Panc1 (cell line): ENCODE measurements around the gene TSKS. TPM values are rescaled to one million over a fixed set of nuclear protein-coding genes. Genes with fewer than 3 reads are reported as not detected.
A peak's percentile ranks its signal among the peaks of the same experiment; 100 is the strongest.

Experiments
- ATAC-seq: fragments of 200-7000 bp; cut with Tn5 transposase; 2 replicates; pipeline ENCODE4 v1.9.1; 2020; ENCODE audit warnings: mild to moderate bottlenecking, moderate library complexity
- BruUV-seq: library from RNA; stranded (reverse); fragments of 400-500 nt; replicated peaks from 2 replicates; lab custom pipeline; 2021; lab: Mats Ljungman, UMichigan
- CTCF ChIA-PET: fragments of 300-600 bp; sonication (Branson Sonifier 250); formaldehyde crosslinking; loops from one replicate; lab custom pipeline; 2022; ENCODE audit warnings: antibody characterized with exemption; lab: Charles Lee
- POLR2A ChIA-PET: fragments of 300-600 bp; sonication (Branson Sonifier 250); formaldehyde crosslinking; loops from one replicate; lab custom pipeline; 2022; ENCODE audit warnings: antibody characterized with exemption; lab: Charles Lee
- DNase-seq: peaks from one replicate; pipeline ENCODE4 v3.0.0-alpha.2; 2010; ENCODE audit warnings: low read depth, low spot score
- H3K27ac ChIP-seq: 2 replicates; pipeline ENCODE4 v1.5.1; 2011; ENCODE audit warnings: mild to moderate bottlenecking, low read length, inconsistent platforms
- H3K27me3 ChIP-seq: fragments of 200-500 bp; sonication (Bioruptor generic); 2 replicates; pipeline ENCODE4 v1.6.0; 2014; ENCODE audit warnings: low read length, inconsistent platforms; ENCODE audit not compliant: control insufficient read depth, insufficient read depth
- H3K36me3 ChIP-seq: fragments of 200-500 bp; sonication (Bioruptor generic); 2 replicates; pipeline ENCODE4 v1.5.1; 2014; ENCODE audit warnings: inconsistent platforms, mild to moderate bottlenecking, low read length, moderate library complexity; ENCODE audit not compliant: control insufficient read depth, insufficient read depth
- H3K4me1 ChIP-seq: 2 replicates; pipeline ENCODE4 v1.5.1; 2011; ENCODE audit warnings: inconsistent platforms, mild to moderate bottlenecking, low read length, moderate library complexity; ENCODE audit not compliant: control insufficient read depth, insufficient read depth
- H3K4me3 ChIP-seq, 2 experiments: 2 replicates each; pipeline ENCODE4 v1.5.1; 2011 to 2012; ENCODE audit warnings: low read depth in 2 of 2, low read length in 2 of 2, mild to moderate bottlenecking in 2 of 2, inconsistent platforms in 1 of 2, moderate library complexity in 1 of 2
- H3K9me3 ChIP-seq: fragments of 200-500 bp; sonication (Bioruptor generic); 2 replicates; pipeline ENCODE4 v1.5.1; 2014; ENCODE audit warnings: low read depth, mild to moderate bottlenecking, inconsistent platforms, low read length, moderate library complexity; ENCODE audit not compliant: control insufficient read depth, insufficient read depth
- POLR2AphosphoS5 ChIP-seq: IDR thresholded peaks from 2 replicates; pipeline ENCODE4 v1.6.1; 2012; ENCODE audit warnings: mild to moderate bottlenecking, low read depth, low read length, moderate library complexity
- SIN3A ChIP-seq: IDR thresholded peaks from 2 replicates; pipeline ENCODE4 v1.6.1; 2012; ENCODE audit warnings: low read depth, mild to moderate bottlenecking, low read length, moderate library complexity, borderline replicate concordance; ENCODE audit not compliant: insufficient read depth
- TCF7L2 ChIP-seq: IDR thresholded peaks from 2 replicates; pipeline ENCODE4 v1.6.1; 2011; ENCODE audit warnings: mild to moderate bottlenecking, low read depth, low read length, inconsistent platforms
- in situ Hi-C: cut with HindIII; loops from 2 replicates; pipeline ENCODE4 v1.10.0; 2016; ENCODE audit warnings: low sequenced_read_pairs, low pct_unique_long_range_greater_than_20kb
- intact Hi-C: fragments of 100-400 bp; cut with micrococcal nuclease; formaldehyde crosslinking; loops from one replicate; pipeline ENCODE4 v1.10.0; 2022; ENCODE audit not compliant: unreplicated experiment
- total RNA-seq: library from RNA; stranded (reverse); gene quantifications from one replicate; pipeline ENCODE4 v1.2.1, GENCODE V29; 2021; ENCODE audit not compliant: unreplicated experiment
- TF ChIP-seq, protein P1 (sequence below), 2 experiments: IDR thresholded peaks; 2 replicates each; pipeline ENCODE4 v1.6.1; 2011 to 2012; ENCODE audit warnings: low read depth in 2 of 2, control low read depth in 1 of 2, low read length in 1 of 2, mild to moderate bottlenecking in 1 of 2, moderate library complexity in 1 of 2; ENCODE audit not compliant: insufficient read depth in 1 of 2
- TF ChIP-seq, protein P2 (sequence below): fragments of 450-650 bp; IDR thresholded peaks from 2 replicates; pipeline ENCODE4 v1.5.1; 2017; ENCODE audit warnings: mild to moderate bottlenecking

The TSKS gene
- total RNA-seq, 1 experiment from 2014 or later, result not detected

DNA sequence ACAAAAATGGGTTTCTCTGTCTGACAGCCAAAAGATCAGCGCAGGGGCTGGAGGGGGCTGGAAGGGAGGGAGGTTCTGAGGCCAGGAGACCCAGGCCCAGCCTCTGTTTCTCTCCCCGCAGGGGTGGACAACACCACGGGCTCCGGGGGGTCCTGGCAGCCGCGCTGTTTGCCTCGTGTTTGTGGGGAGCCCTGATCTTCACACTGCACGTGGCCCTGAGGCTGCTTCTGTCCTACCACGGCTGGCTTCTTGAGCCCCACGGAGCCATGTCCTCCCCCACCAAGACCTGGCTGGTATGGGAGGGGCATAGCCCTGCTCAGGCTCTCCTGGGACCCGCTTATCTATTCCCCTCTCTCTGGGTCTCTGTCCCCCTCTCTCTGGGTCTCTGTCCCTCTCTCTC lies 62.5 kb downstream of the TSKS start:
- Histone ChIP-seq H3K36me3 (no peaks in the 10 kb centered on the region), H3K4me3 (no peak overlapping the region; a peak in 1 of 4 replicates), H3K27ac (no peak overlapping the region), H3K4me1 (no peaks in the 10 kb centered on the region), H3K27me3 (no peaks in the 10 kb centered on the region), H3K9me3 (no peaks in the 10 kb centered on the region)
- no peak for DNase-seq
- in situ Hi-C loops (no loop called here), intact Hi-C loops (no loop called here)
- peak; percentile 76 for ATAC-seq
- no TSS peak for BruUV-seq
- TF ChIP-seq, protein P1, sequence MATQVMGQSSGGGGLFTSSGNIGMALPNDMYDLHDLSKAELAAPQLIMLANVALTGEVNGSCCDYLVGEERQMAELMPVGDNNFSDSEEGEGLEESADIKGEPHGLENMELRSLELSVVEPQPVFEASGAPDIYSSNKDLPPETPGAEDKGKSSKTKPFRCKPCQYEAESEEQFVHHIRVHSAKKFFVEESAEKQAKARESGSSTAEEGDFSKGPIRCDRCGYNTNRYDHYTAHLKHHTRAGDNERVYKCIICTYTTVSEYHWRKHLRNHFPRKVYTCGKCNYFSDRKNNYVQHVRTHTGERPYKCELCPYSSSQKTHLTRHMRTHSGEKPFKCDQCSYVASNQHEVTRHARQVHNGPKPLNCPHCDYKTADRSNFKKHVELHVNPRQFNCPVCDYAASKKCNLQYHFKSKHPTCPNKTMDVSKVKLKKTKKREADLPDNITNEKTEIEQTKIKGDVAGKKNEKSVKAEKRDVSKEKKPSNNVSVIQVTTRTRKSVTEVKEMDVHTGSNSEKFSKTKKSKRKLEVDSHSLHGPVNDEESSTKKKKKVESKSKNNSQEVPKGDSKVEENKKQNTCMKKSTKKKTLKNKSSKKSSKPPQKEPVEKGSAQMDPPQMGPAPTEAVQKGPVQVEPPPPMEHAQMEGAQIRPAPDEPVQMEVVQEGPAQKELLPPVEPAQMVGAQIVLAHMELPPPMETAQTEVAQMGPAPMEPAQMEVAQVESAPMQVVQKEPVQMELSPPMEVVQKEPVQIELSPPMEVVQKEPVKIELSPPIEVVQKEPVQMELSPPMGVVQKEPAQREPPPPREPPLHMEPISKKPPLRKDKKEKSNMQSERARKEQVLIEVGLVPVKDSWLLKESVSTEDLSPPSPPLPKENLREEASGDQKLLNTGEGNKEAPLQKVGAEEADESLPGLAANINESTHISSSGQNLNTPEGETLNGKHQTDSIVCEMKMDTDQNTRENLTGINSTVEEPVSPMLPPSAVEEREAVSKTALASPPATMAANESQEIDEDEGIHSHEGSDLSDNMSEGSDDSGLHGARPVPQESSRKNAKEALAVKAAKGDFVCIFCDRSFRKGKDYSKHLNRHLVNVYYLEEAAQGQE (IDR thresholded peaks at IDR 0.05; ENCODE audit: insufficient read depth in 1 of 2, low read depth in 2 of 2, low read length in 1 of 2), result no peak
- TF ChIP-seq TCF7L2 (no peak), SIN3A (no peak), POLR2AphosphoS5 (no peak)
- TF ChIP-seq, protein P2, sequence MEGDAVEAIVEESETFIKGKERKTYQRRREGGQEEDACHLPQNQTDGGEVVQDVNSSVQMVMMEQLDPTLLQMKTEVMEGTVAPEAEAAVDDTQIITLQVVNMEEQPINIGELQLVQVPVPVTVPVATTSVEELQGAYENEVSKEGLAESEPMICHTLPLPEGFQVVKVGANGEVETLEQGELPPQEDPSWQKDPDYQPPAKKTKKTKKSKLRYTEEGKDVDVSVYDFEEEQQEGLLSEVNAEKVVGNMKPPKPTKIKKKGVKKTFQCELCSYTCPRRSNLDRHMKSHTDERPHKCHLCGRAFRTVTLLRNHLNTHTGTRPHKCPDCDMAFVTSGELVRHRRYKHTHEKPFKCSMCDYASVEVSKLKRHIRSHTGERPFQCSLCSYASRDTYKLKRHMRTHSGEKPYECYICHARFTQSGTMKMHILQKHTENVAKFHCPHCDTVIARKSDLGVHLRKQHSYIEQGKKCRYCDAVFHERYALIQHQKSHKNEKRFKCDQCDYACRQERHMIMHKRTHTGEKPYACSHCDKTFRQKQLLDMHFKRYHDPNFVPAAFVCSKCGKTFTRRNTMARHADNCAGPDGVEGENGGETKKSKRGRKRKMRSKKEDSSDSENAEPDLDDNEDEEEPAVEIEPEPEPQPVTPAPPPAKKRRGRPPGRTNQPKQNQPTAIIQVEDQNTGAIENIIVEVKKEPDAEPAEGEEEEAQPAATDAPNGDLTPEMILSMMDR, result no peak
- ChIA-PET CTCF (no interaction called here), POLR2A (no interaction called here)

DNA sequence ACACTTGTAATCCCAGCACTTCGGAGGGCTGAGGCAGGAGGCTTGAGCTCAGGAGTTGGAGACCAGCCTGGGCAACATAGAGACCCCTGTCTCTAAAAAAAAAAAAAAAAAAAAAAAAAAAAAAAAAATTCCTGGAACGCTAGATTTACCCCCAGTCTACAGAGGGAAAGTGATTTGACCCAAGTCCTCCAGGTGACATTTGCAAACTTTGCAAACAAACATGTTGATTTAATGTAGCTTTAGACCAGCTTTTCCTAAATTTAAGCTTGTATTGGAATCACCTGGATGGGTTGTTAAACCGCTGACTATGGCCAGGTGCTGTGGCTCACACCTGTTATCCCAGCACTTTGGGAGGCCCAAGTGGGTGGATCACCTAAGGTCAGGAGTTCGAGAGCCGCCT lies 63.7 kb downstream of the TSKS start:
- Histone ChIP-seq H3K36me3 (no peaks in the 10 kb centered on the region), H3K4me1 (no peaks in the 10 kb centered on the region), H3K27me3 (no peaks in the 10 kb centered on the region), H3K4me3 (no peak overlapping the region), H3K9me3 (no peaks in the 10 kb centered on the region), H3K27ac (no peak overlapping the region)
- DNase-seq (no peak), ATAC-seq (no peak)
- ChIA-PET CTCF (interaction anchor here (0.6 kb wide), 1 partner anchor 706 kb away, joined by 3 read pairs; the partner anchor contains the start of gene GYS1), POLR2A (no interaction called here)
- TF ChIP-seq POLR2AphosphoS5, result no peak
- TF ChIP-seq, protein P1 (IDR thresholded peaks at IDR 0.05; ENCODE audit: insufficient read depth in 1 of 2, low read depth in 2 of 2, low read length in 1 of 2), result no peak
- TF ChIP-seq, protein P2, result no peak
- no peak for TF ChIP-seq TCF7L2
- no peak for TF ChIP-seq SIN3A
- intact Hi-C loops (no loop called here), in situ Hi-C loops (no loop called here)
- no TSS peak for BruUV-seq
